Keratinocyte (primary cell): ENCODE measurements around the gene CCSER1.

Source experiments
- CTCF ChIP-seq, 3 experiments: IDR thresholded peaks in 1 of 3; conservative IDR thresholded peaks in 1 of 3; optimal IDR thresholded peaks in 1 of 3; 2 replicates in 2 of 3; 3 replicates in 1 of 3; pipeline versions ENCODE3 to v1.5.1; 2011; ENCODE audit warnings: low read length in 3 of 3, mild to moderate bottlenecking in 3 of 3, moderate library complexity in 2 of 3, control low read depth in 1 of 3, inconsistent platforms in 1 of 3; ENCODE audit not compliant: insufficient read depth in 2 of 3; ENCODE audit errors: extremely low read depth in 1 of 3
- EZH2 ChIP-seq: IDR thresholded peaks from one replicate; pipeline ENCODE4 v1.6.1; 2012; ENCODE audit warnings: inconsistent platforms, mild to moderate bottlenecking, low read length, moderate library complexity

DNA sequence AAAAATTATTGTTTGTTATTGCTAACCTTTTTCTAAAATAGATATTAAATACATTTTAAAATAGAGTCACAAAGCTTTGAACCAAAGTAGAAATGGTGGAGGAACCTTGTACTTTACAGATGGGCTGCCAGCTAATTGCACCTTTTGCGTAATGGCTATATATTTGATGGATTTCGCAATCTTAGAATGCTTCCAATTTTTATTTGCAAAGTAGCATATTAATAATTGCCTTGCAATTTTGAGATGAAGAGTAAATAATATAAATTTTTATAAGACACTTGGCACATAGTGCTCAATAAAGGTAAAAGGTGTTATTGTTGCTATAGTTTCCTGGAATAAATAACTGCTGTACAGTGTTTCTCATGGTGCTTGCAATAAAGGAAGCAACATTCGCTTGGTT, 533.5 kb downstream of the CCSER1 start:
- TF ChIP-seq CTCF (optimal IDR thresholded peaks at IDR 0.05 in 1 of 3, IDR thresholded peaks at IDR 0.05 in 1 of 3, conservative IDR thresholded peaks at IDR 0.05 in 1 of 3; ENCODE audit: extremely low read depth in 1 of 3, insufficient read depth in 2 of 3, low read length in 3 of 3) = no peak
- TF ChIP-seq EZH2 = no peak
